Esophagus squamous epithelium (tissue), 5 donors: ENCODE results near the gene FOXC1. TPM values are rescaled to one million over a fixed set of nuclear protein-coding genes. Genes with fewer than 3 reads are reported as not detected.

ENCODE experiments used
- DNase-seq: peaks from one replicate; lab custom pipeline; 2025; lab: John Stamatoyannopoulos, UW
- H3K27ac ChIP-seq, 4 donors: fragments of 200-600 bp; sonication (generic); one replicate each; pipeline ENCODE4 v1.5.1; 2016 to 2019; ENCODE audit warnings: mild to moderate bottlenecking in 1 of 4
- H3K27me3 ChIP-seq, 4 donors: fragments of 200-600 bp; sonication (generic); 1 replicate in 3 of 4; 2 replicates in 1 of 4; pipeline versions ENCODE4 v1.5.1 to v1.6.0; 2017 to 2021; ENCODE audit warnings: antibody characterized with exemption in 1 of 4
- H3K36me3 ChIP-seq, 3 donors: fragments of 200-600 bp; sonication (generic); one replicate each; pipeline ENCODE4 v1.5.1; 2016 to 2019
- H3K4me1 ChIP-seq, 3 donors: fragments of 200-600 bp; sonication (generic); one replicate each; pipeline ENCODE4 v1.5.1; 2017 to 2019
- H3K4me3 ChIP-seq, 4 donors: fragments of 200-600 bp; sonication (generic); 1 replicate in 3 of 4; 2 replicates in 1 of 4; pipeline ENCODE4 v1.5.1; 2016 to 2019; ENCODE audit warnings: mild to moderate bottlenecking in 2 of 4, moderate library complexity in 1 of 4
- H3K9me3 ChIP-seq, 3 donors: fragments of 200-600 bp; sonication (generic); one replicate each; pipeline ENCODE4 v1.5.1; 2016 to 2019
- POLR2A ChIP-seq, 4 donors: fragments of 450-650 bp; IDR thresholded peaks; one replicate each; pipeline ENCODE4 v1.6.1; 2017; ENCODE audit warnings: antibody characterized with exemption in 4 of 4, mild to moderate bottlenecking in 4 of 4, moderate library complexity in 3 of 4
- WGBS, 2 donors: methylation state at CpG; one replicate each; pipeline ENCODE4 v1.1.5; 2018; 5-methylcytosine and 5-hydroxymethylcytosine counted together
- intact Hi-C: fragments of 100-400 bp; cut with DNase I; formaldehyde crosslinking; loops from one replicate; pipeline ENCODE4 v1.15.0; 2022
- total RNA-seq, 4 donors: library from RNA; depleted of rRNA; stranded (reverse); fragments of >200 nt; gene quantifications; one replicate each; pipeline ENCODE4 v1.1.0, GENCODE V29; 2016
- TF ChIP-seq, protein P1 (sequence below), 6 experiments: fragments of 450-650 bp in 4 of 6; fragments of 200-600 bp in 2 of 6; sonication (generic) in 2 of 6; IDR thresholded peaks; one replicate each; pipeline ENCODE4 v1.5.1; 2016 to 2019; ENCODE audit warnings: antibody characterized with exemption in 6 of 6, mild to moderate bottlenecking in 4 of 6, moderate library complexity in 4 of 6
- donor health status: DM: yes; HTN: yes; CAD: no.

The FOXC1 gene
- total RNA-seq, 4 donors from 2014 or later, result 2.2 to 6.0 (median 3.4) TPM

- Histone ChIP-seq H3K36me3 (no peaks in the 10 kb centered on the region), H3K4me1 (peaks cover 0 to 37% (median 4%) of the 10 kb centered on the region in 3 donors), H3K27me3 (peaks cover 0 to 52% (median 0%) of the 10 kb centered on the region in 4 donors), H3K4me3 (no peak overlapping the region), H3K27ac (no peak overlapping the region), H3K9me3 (no peaks in the 10 kb centered on the region)
- 39 to 80% methylated on average over 2 to 4 of the region's 5 CpGs for WGBS, 2 donors
- no peak for DNase-seq
- TF ChIP-seq POLR2A (IDR thresholded peaks at IDR 0.05), result no peak
- TF ChIP-seq, protein P1, sequence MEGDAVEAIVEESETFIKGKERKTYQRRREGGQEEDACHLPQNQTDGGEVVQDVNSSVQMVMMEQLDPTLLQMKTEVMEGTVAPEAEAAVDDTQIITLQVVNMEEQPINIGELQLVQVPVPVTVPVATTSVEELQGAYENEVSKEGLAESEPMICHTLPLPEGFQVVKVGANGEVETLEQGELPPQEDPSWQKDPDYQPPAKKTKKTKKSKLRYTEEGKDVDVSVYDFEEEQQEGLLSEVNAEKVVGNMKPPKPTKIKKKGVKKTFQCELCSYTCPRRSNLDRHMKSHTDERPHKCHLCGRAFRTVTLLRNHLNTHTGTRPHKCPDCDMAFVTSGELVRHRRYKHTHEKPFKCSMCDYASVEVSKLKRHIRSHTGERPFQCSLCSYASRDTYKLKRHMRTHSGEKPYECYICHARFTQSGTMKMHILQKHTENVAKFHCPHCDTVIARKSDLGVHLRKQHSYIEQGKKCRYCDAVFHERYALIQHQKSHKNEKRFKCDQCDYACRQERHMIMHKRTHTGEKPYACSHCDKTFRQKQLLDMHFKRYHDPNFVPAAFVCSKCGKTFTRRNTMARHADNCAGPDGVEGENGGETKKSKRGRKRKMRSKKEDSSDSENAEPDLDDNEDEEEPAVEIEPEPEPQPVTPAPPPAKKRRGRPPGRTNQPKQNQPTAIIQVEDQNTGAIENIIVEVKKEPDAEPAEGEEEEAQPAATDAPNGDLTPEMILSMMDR (IDR thresholded peaks at IDR 0.05), result no peak
- intact Hi-C loops, result no loop called here
Measured at GRCh38 chr6:1586861-1587450, 22.8 kb upstream of the FOXC1 start.

- 35 to 47% methylated on average over 5 to 7 of the region's 7 CpGs for WGBS, 2 donors
- Histone ChIP-seq H3K36me3 (no peaks in the 10 kb centered on the region), H3K27ac (no peak overlapping the region), H3K9me3 (no peaks in the 10 kb centered on the region), H3K4me3 (no peak overlapping the region), H3K27me3 (peaks cover 0 to 56% (median 0%) of the 10 kb centered on the region in 4 donors), H3K4me1 (peaks cover 0 to 37% (median 4%) of the 10 kb centered on the region in 3 donors)
- no peak for TF ChIP-seq POLR2A (IDR thresholded peaks at IDR 0.05)
- TF ChIP-seq, protein P1 (IDR thresholded peaks at IDR 0.05), result no peak
- intact Hi-C loops, result no loop called here
- DNase-seq, result no peak
Measured at GRCh38 chr6:1587546-1587945, 22.2 kb upstream of the FOXC1 start.

DNA sequence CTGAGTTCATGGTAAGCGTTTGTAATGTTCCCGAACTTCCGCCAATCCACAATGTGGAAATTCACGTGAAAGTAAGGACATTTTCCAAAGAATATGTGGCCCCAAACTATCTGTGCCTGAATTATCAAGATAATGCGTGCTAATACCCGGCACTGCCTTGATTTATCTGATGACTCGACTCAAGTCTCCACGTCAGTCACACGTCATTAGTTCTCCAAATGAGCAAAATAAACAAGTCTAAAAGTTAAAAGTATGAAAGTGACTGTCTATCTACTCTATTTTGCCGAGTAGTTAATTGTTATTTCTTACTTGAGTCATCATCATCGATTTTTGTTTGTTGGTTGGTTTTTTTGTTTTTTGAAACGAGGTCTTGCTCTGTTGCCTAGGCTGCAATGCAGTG lies 21.7 kb upstream of the FOXC1 start:
- TF ChIP-seq POLR2A (IDR thresholded peaks at IDR 0.05), result no peak
- TF ChIP-seq, protein P1 (IDR thresholded peaks at IDR 0.05), result no peak
- WGBS, 2 donors, result 40 to 46% methylated on average over 12 of the region's 12 CpGs
- Histone ChIP-seq H3K27ac (no peak overlapping the region), H3K9me3 (no peaks in the 10 kb centered on the region), H3K27me3 (peaks cover 0 to 60% (median 0%) of the 10 kb centered on the region in 4 donors), H3K36me3 (no peaks in the 10 kb centered on the region), H3K4me3 (no peak overlapping the region), H3K4me1 (peaks cover 0 to 37% (median 4%) of the 10 kb centered on the region in 3 donors)
- intact Hi-C loops, result no loop called here
- no peak for DNase-seq

DNA sequence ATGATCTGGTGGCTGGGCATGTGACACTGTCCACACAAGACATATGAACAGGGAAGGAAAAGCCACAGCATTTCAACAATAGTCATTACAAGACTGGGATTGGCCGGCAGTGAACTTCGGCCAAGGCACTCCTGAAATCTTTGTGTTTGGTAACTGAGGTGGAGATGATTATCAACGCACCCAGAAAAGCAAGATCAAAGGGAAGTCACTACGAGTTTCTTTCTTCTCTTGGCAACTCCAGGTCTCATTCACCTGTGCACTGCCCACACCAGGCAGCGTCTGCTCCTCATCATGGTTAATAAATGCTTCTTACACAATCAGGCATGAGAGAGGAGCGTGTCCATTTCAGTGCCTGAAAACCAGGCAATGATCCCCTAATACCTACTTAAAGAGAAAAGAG lies 20.5 kb upstream of the FOXC1 start:
- DNase-seq, result no peak

GRCh38 chr6:1590580-1590979 lies 19.1 kb upstream of the FOXC1 start:
- Histone ChIP-seq H3K9me3 (no peaks in the 10 kb centered on the region), H3K27ac (no peak overlapping the region), H3K27me3 (peaks cover 0 to 78% (median 1%) of the 10 kb centered on the region in 4 donors), H3K36me3 (no peaks in the 10 kb centered on the region), H3K4me3 (no peak overlapping the region), H3K4me1 (peaks cover 0 to 28% (median 4%) of the 10 kb centered on the region in 3 donors)
- 89 to 90% methylated on average over 8 to 9 of the region's 9 CpGs for WGBS, 2 donors
- intact Hi-C loops, result no loop called here
- no peak for DNase-seq
- TF ChIP-seq POLR2A (IDR thresholded peaks at IDR 0.05), result no peak
- TF ChIP-seq, protein P1 (IDR thresholded peaks at IDR 0.05), result no peak

More for the DNA sequence above, 20.5 kb upstream of the FOXC1 start:
- H3K4me3 ChIP-seq, result no peak overlapping the region
- TF ChIP-seq, protein P1 (IDR thresholded peaks at IDR 0.05), result no peak
- no peak for TF ChIP-seq POLR2A (IDR thresholded peaks at IDR 0.05)
- no peak overlapping the region for H3K27ac ChIP-seq
- peaks cover 0 to 37% (median 4%) of the 10 kb centered on the region in 3 donors for H3K4me1 ChIP-seq
- intact Hi-C loops, result no loop called here
- 74 to 88% methylated on average over 6 of the region's 6 CpGs for WGBS, 2 donors
- H3K36me3 ChIP-seq, result no peaks in the 10 kb centered on the region
- no peaks in the 10 kb centered on the region for H3K9me3 ChIP-seq
- peaks cover 0 to 69% (median 0%) of the 10 kb centered on the region in 4 donors for H3K27me3 ChIP-seq
